WI38 (cell line): Measurements from ENCODE around the gene NEXN.

ENCODE experiments used
- H3K4me3 ChIP-seq: 2 replicates; pipeline ENCODE4 v1.5.1; 2011; ENCODE audit warnings: low read depth, mild to moderate bottlenecking, control low read depth, low read length
- CTCF ChIP-seq: IDR thresholded peaks from 2 replicates; pipeline ENCODE4 v1.5.1; 2012; ENCODE audit warnings: low read depth, mild to moderate bottlenecking, control low read depth, low read length

NEXN gene

GRCh38 chr1:77984629-77985028 lies 96.2 kb downstream of the NEXN start:
- no peak overlapping the region for H3K4me3 ChIP-seq
- TF ChIP-seq CTCF, result no peak

GRCh38 chr1:77986810-77987209 lies 98.4 kb downstream of the NEXN start:
- no peak overlapping the region for H3K4me3 ChIP-seq
- no peak for TF ChIP-seq CTCF

GRCh38 chr1:77987919-77988318 lies 99.5 kb downstream of the NEXN start:
- no peak for TF ChIP-seq CTCF
- H3K4me3 ChIP-seq, result no peak overlapping the region

GRCh38 chr1:77989744-77990143 lies 101.3 kb downstream of the NEXN start:
- H3K4me3 ChIP-seq, result no peak overlapping the region
- TF ChIP-seq CTCF, result no peak

GRCh38 chr1:77990629-77991204 lies 102.3 kb downstream of the NEXN start:
- no peak for TF ChIP-seq CTCF
- no peak overlapping the region for H3K4me3 ChIP-seq

- no peak overlapping the region for H3K4me3 ChIP-seq
- no peak for TF ChIP-seq CTCF
Measured at GRCh38 chr1:77991638-77992037, 103.2 kb downstream of the NEXN start.
